Suppressor macrophage (primary cell): Measurements from ENCODE around the gene GALK1.

Experiments used
- DNase-seq, 4 experiments: peaks; one replicate each; pipeline ENCODE4 v3.0.0-alpha.2; 2020 to 2022

The GALK1 gene

DNA sequence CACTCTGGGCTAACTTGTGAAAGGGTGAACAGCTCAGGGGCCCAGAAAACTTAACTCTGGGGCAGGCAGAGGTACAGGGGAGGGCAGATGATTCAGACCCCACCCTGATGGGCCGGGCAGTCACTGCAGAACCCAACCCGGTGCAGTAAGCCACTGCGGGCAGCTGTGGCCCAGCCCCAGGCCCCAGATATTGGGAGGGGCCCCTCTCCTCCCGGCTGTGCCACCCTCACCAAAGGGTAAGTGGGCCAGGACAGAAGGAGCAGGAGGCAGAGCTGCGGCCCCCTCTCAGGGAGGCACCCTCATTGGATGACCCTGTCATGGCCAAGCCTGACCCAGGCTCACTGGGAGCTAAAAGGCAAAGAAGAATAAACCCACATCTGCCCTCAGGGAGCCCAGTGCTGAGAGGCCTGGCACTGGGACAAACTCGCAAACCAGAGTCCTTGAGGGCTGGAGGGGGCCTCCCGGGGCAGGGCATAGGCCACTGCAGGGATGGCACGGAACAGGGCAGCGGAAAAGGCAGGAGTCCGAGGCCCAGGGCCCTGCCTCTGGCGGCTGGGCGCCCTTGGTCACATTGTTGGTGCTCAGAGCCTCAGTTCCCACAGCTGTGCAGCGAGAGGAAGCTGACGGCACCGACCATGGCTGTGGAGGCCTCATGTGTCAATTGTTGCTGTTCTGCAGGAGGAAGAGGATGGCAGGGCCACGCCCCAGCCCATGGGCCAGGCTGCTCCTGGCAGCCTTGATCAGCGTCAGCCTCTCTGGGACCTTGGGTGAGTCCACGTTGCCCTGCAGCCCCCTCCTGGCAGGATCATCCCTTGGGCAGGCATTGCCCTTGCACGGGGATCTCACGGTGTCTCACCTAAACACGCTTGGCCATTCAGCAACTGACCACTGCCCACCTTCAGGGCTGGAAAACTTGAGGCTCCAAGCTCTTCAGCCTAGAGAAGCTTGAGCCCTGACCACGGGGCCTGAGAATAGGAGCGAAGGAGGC is 40.7 kb downstream of the GALK1 start:
- DNase-seq = no peak

DNA sequence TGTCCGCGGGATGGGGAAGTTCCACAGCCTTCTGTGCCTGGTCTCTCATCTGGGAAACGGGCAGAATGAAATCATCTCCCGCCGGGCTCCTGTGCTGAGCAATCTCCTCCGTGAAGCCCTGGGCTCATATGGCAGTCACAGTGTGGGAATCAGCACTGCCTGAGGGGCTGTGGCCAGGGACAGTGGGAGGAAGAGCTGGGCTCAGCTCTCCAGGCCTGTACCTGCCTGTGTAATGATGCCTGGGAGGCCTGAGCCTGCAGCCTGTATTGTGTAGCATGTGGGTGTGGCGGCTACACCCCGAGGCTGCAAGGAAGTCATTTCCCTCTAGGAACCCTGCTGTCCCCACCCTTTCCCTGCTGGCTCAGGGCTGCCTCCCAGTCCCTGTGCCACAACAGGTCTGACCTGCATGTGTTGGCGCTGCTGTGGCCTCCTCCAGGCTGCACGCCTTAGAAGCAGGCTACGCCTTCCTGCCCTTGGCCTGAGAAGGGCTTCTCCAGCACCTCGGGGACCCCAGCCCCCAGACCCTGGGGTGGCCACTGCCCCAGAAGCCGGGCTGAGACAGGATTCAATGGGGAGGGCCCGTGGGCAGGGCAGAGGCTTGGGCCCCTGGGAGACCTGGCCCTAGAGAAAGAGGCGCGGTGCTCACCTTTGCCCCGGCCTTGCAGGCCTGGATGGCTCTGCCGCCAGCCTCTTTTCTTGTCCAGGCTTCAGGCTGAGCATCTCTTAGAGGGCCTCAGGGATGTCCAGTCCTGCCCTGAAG is 41.6 kb downstream of the GALK1 start:
- peak; percentile 17 to 68 (median 49) for DNase-seq

DNA sequence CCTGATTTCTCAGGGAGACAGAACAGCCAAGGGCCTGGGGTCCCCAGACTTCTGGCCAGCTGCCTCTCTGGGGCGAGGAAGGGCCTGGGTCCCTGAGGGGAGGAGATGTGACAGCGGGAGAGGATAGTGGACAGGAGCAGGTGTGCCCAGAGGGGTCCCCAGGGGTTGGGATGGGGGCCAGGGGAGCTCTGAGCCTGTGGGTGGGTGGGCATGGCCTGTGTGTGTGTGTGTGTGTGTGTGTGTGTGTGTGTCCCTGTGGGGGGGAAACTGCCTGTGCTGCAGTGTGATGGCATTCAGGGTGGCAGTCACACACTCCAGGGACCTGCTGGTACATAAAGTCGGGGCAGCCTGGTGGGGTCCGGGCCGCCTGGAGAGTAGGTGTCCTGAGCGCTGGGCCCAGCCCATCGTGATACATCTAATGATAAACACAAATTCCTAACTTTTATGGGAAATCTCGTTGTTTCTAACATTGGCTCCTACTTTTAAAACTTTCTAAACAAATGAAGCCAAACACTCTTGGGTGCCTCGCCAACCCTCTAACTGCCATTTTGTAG is 42.4 kb downstream of the GALK1 start:
- DNase-seq = no peak

DNA sequence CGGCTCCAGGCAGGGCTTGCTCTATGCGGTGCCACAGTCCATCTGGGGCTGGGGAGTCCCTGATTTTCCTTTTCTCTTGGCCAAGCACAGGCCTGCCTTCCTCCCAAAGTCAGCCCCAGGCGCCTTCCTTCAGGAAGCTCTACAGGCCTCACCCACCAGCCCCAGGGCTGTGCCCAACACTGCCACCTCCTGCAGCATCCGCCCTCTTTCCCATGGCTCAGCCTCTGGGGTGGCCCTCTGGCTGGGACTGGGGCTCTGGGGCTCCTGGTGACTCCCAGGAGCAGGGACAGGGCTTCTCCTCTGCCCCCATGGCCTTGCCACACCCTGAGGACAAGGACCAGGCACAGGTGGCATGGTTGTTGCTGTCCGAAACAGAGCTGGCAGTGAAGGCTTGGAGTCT is 42.9 kb downstream of the GALK1 start:
- DNase-seq = no peak

DNA sequence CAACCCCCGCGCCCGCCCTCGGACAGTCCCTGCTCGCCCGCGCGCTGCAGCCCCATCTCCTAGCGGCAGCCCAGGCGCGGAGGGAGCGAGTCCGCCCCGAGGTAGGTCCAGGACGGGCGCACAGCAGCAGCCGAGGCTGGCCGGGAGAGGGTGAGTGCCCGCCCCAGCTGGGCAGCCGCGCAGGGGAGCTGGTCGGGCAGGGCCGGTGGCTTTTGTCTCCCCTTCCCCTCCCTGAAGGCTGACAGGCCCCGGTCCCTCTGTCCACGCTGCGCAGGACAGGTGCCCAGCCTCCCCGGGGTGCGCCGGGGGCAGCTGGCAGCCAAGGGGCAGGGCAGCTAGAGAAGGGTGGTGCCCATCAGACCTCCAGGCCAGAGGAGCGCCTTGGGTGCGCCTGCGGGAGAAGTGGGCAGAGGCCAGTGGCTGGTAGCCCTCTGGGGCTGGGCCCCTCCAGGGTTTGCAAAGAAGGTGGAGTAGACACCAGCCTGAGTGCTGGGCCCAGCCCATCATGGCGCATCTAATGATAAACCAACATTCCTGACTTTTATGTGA is 43.5 kb downstream of the GALK1 start:
- peak in 1 of 4 experiments; percentile 10 for DNase-seq

- peak in 3 of 4 experiments; percentile 14 to 50 (median 25) for DNase-seq
These were observed 44.1 kb downstream of the GALK1 start, which contains the start of gene ITGB4 for GRCh38 chr17:75720656-75721462. ITGB4 (plus strand) TSS chr17:75721459; CDS start chr17:75724704, 3,245 bp downstream.

DNA sequence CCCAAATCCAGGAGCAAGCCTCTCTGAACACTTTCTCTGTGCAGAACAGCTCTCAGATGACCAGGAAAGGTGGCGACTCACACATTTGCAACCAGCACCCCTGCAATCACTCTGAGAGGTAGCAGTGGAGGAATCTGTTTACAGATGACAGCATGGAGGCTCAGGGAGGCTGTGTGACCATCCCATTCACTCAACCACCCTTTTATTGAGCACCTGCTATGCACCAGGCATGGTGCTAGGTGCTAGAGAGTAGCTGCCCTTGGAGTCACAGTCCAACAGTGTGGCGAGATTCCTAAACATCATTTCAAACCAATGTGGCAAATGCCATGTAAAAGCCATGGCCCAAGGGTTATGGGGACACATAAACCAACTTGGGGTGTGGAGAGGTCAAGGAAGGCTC is 45.3 kb downstream of the GALK1 start:
- no peak for DNase-seq

- DNase-seq = peak in 2 of 4 experiments; percentile 10 to 13
These were observed 52.5 kb downstream of the GALK1 start for GRCh38 chr17:75712446-75712845.
